ENCODE results near the gene SAPCD2. TPM values are rescaled to one million over a fixed set of nuclear protein-coding genes. Genes with fewer than 3 reads are reported as not detected.
"Not testable (repeated sequence)": the region's sequence is repeated elsewhere in the genome, so short reads cannot be mapped to it uniquely, and the experiment has no call there.

SAPCD2 gene
- total RNA-seq, 4 donors from 2014 or later, result 0.16 to 0.24 (median 0.17) TPM; not detected in 1

DNA sequence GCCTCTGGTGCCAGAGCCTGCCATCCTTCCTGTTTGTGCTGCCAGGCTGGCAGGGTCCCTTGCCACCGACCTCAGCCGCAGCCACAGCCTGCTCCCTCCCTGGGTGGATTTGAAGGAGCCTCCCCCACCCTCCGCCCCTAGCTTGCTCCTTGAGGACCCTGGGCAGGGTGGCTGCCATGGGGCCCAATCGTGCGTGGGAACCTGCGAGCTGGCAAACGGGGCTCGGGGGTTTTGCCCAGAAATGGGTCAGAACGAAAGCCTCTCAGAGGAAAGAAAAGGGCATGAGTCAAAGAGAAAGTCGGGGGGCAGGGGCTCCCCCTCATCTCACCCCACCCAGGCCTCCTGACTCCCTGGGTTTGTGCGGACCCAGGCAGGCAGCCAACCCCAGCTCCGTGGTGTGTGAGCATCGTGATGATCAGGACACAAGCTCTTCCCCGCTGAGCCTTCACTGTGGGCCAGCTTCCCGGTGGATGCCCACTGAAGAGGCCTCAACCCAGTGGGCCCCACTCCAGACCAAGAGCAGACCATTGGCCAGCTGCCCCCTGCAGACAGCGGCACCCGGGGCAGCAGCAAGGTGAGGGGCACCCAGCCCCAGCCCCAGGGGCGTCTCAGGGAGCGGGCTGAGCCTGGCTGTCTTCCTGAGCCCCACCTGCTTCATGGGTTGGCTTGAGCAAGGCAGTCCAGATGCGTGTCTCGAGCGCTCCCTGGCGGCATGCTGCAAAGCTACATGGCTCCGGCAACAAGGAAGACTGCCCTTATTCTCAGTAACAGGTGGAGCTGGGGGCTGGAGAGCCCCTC is 35.4 kb downstream of the SAPCD2 start:
- ATAC-seq, result peak; percentile 73 to 93
- DNase-seq, result peak; percentile 55 to 66
- no peak overlapping the region for H3K27ac ChIP-seq
- H3K36me3 ChIP-seq, result peaks cover 0 to 5% of the 10 kb centered on the region in 2 donors
- intact Hi-C loops (cut with DNase I; ENCODE audit: low total_unique reads) (loop anchor here (1.0 kb wide), 1 partner anchor 248 kb away; no protein-coding TSS in a partner anchor), in situ Hi-C loops (cut with MboI; ENCODE audit: low sequenced_read_pairs in 4 of 4) (loop anchor here (5.0 to 10.0 kb wide), 3 partner anchors 90 to 250 kb away; partner anchors contain the start of genes C8G (in 1 of the 4) and FBXW5 (in 1 of the 4))
- H3K4me3 ChIP-seq, result no peak overlapping the region
- no peaks in the 10 kb centered on the region for H3K9me3 ChIP-seq
- peaks cover 0 to 6% (median 0%) of the 10 kb centered on the region in 3 donors for H3K27me3 ChIP-seq
- no peak for TF ChIP-seq POLR2A (IDR thresholded peaks at IDR 0.05)
- TF ChIP-seq, protein P1, sequence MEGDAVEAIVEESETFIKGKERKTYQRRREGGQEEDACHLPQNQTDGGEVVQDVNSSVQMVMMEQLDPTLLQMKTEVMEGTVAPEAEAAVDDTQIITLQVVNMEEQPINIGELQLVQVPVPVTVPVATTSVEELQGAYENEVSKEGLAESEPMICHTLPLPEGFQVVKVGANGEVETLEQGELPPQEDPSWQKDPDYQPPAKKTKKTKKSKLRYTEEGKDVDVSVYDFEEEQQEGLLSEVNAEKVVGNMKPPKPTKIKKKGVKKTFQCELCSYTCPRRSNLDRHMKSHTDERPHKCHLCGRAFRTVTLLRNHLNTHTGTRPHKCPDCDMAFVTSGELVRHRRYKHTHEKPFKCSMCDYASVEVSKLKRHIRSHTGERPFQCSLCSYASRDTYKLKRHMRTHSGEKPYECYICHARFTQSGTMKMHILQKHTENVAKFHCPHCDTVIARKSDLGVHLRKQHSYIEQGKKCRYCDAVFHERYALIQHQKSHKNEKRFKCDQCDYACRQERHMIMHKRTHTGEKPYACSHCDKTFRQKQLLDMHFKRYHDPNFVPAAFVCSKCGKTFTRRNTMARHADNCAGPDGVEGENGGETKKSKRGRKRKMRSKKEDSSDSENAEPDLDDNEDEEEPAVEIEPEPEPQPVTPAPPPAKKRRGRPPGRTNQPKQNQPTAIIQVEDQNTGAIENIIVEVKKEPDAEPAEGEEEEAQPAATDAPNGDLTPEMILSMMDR (IDR thresholded peaks at IDR 0.05 in 4 of 5, conservative IDR thresholded peaks at IDR 0.05 in 1 of 5), result peak; percentile 81 to 96 (median 91)
- H3K4me1 ChIP-seq, result peaks cover 0 to 3% of the 10 kb centered on the region in 2 donors

DNA sequence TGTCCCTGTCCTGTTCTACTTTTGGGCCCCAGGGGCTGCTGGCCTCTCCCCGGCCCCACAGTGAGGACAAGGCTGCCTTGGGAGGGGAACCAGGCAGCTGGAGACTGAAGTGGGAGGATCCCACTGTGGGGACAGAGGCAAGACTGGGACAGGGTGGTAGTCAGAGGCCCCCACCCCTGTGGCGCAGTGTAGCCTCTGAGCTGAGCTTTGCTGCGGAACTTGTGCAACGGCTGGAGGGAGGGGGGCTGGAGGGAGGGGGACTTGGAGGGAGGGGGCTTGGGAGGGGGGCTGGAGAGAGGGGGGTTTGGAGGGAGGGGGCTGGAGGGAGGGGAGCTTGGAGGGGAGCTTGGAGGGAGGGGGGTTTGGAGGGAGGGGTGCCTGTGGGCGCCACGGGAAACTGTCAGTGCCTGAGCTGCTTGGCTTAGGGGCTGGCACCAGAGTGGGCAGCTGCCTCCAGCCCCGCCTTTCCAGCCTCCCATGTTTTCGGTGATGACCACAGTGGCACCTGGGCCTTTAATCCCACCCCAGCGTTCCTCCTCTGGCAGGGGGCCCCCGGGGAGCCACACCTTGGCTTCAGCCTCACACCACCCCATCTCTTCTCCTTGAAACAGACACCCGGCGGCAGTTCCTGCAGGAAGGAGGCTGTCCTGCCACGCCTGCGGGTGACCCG is 36.2 kb downstream of the SAPCD2 start:
- Histone ChIP-seq H3K4me3 (peak overlapping the region in 1 of 4 donors; percentile 12), H3K27me3 (peaks cover 0 to 6% (median 0%) of the 10 kb centered on the region in 3 donors), H3K27ac (no peak overlapping the region), H3K9me3 (no peaks in the 10 kb centered on the region), H3K4me1 (peaks cover 2 to 5% of the 10 kb centered on the region in 2 donors), H3K36me3 (no peaks in the 10 kb centered on the region)
- DNase-seq, result no peak
- ATAC-seq, result no peak
- TF ChIP-seq, protein P1 (IDR thresholded peaks at IDR 0.05 in 4 of 5, conservative IDR thresholded peaks at IDR 0.05 in 1 of 5), result no peak
- no peak for TF ChIP-seq POLR2A (IDR thresholded peaks at IDR 0.05)
- intact Hi-C loops (cut with DNase I; ENCODE audit: low total_unique reads), result no loop called here
- in situ Hi-C loops (cut with MboI; ENCODE audit: low sequenced_read_pairs in 4 of 4), result loop anchor here in 3 of 4 donors (5.0 to 10.0 kb wide), 3 partner anchors 89 to 249 kb away; partner anchors contain the start of genes C8G (in 1 of the 3) and FBXW5 (in 1 of the 3)

DNA sequence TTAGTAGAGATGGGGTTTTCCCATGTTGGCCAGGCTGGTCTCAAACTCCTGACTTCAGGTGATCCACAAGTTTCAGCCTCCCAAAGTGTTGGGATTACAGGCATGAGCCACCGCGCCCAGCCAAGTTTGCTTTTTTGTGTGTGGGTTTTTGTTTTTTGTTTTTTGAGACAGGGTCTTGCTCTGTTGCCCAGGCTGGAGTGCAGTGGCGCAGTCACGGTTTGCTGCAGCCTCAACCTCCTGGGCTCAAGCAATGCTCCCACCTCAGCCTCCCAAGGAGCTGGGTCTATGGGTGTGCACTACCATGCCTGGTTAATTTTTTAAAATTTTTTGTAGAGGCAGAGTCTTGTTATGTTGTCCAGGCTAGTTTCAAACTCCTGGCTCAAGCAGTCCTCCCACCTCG is 36.9 kb downstream of the SAPCD2 start:
- intact Hi-C loops (cut with DNase I; ENCODE audit: low total_unique reads); DNase-seq; H3K27ac ChIP-seq; H3K9me3 ChIP-seq; H3K36me3 ChIP-seq; ATAC-seq; H3K27me3 ChIP-seq: not testable (repeated sequence)
- Histone ChIP-seq H3K4me1 (peaks cover 9 to 12% of the 10 kb centered on the region in 2 donors), H3K4me3 (peak overlapping the region in 1 of 4 donors; percentile 12)
- in situ Hi-C loops (cut with MboI; ENCODE audit: low sequenced_read_pairs in 4 of 4), result loop anchor here in 3 of 4 donors (5.0 to 10.0 kb wide), 3 partner anchors 89 to 249 kb away; partner anchors contain the start of genes C8G (in 1 of the 3) and FBXW5 (in 1 of the 3)

DNA sequence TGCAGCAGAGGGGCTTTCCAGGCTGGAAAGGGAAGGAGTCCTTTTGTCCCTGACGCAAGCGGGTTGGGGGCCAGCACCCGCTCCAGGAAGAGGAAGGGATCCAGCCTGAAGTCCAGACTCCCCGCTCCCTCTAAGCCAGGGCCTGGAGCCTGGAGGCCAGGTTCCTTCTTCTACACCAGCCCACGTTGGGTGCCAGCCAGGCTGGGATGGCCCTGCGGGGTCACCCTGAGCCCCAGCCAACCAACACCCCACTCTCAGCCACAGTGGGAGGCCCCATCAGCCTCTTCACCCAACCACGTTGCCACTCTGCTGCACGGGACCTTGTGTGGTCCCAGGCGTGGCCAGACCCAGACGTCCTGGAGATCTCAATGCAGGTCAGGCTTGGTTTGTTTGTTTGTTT is 37.5 kb downstream of the SAPCD2 start:
- peaks cover 0 to 6% (median 0%) of the 10 kb centered on the region in 3 donors for H3K27me3 ChIP-seq
- no peak overlapping the region for H3K27ac ChIP-seq
- in situ Hi-C loops (cut with MboI; ENCODE audit: low sequenced_read_pairs in 4 of 4), result loop anchor here in 3 of 4 donors (5.0 to 10.0 kb wide), 3 partner anchors 88 to 248 kb away; partner anchors contain the start of genes C8G (in 1 of the 3) and FBXW5 (in 1 of the 3)
- no peaks in the 10 kb centered on the region for H3K9me3 ChIP-seq
- intact Hi-C loops (cut with DNase I; ENCODE audit: low total_unique reads), result no loop called here
- ATAC-seq (no peak), DNase-seq (peak; percentile 35 to 53)
- TF ChIP-seq, protein P1 (IDR thresholded peaks at IDR 0.05 in 4 of 5, conservative IDR thresholded peaks at IDR 0.05 in 1 of 5), result no peak
- no peak for TF ChIP-seq POLR2A (IDR thresholded peaks at IDR 0.05)
- peak overlapping the region in 1 of 4 donors; percentile 12 for H3K4me3 ChIP-seq
- H3K4me1 ChIP-seq, result peaks cover 11 to 13% of the 10 kb centered on the region in 2 donors
- no peaks in the 10 kb centered on the region for H3K36me3 ChIP-seq

Measured in gastrocnemius medialis (tissue), 4 donors.